ENCODE results near the gene CUBN.

Gene CUBN

DNA sequence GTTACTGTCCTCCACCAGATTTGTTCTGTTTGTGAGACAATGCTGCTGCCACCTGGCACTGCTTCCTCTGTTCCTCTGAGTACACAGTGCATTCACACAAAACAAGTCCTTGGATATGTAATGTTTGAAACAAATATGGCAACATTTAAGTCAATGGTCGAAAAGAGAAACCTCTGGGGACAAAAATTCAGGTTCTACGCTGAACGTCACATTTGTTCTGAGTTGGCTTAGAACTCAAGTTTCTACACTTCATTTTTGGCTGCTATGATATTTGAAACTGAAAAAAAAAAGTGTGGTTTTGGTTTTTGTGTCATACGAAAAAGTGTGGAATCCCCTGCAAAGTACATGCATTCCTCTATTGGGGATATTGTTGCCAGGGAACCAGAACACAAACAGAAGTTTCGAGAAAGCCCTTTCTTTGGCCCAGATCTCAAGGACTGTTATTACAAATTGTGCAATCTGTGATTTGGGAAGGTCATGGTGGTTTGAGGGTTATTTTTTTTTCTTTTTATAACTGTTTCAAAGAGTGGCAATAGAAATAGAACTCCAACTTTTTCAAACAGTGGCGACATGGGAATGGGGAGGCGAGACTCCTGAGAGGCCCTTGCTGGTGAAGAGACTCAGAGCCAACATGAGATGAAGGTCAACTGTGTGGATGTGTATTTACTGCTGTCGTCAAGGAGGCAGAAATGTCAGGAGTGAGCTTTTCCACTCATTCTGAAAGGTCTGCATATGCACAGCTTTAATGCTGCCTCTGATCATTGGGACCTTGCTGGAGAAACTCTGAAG, 127.5 kb downstream of the CUBN start:
- no peak overlapping the region for H3K4me3 ChIP-seq (ENCODE audit: low read depth, low read length)
- TF ChIP-seq, protein P1, sequence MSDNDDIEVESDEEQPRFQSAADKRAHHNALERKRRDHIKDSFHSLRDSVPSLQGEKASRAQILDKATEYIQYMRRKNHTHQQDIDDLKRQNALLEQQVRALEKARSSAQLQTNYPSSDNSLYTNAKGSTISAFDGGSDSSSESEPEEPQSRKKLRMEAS (IDR thresholded peaks at IDR 0.05; ENCODE audit: low read depth, low read length), result no peak
- TF ChIP-seq, protein P2, sequence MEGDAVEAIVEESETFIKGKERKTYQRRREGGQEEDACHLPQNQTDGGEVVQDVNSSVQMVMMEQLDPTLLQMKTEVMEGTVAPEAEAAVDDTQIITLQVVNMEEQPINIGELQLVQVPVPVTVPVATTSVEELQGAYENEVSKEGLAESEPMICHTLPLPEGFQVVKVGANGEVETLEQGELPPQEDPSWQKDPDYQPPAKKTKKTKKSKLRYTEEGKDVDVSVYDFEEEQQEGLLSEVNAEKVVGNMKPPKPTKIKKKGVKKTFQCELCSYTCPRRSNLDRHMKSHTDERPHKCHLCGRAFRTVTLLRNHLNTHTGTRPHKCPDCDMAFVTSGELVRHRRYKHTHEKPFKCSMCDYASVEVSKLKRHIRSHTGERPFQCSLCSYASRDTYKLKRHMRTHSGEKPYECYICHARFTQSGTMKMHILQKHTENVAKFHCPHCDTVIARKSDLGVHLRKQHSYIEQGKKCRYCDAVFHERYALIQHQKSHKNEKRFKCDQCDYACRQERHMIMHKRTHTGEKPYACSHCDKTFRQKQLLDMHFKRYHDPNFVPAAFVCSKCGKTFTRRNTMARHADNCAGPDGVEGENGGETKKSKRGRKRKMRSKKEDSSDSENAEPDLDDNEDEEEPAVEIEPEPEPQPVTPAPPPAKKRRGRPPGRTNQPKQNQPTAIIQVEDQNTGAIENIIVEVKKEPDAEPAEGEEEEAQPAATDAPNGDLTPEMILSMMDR (IDR thresholded peaks at IDR 0.05; ENCODE audit: low read depth, low read length), result no peak
- TF ChIP-seq POLR2A (IDR thresholded peaks at IDR 0.05; ENCODE audit: extremely low read depth, insufficient read length) (no peak), MYC (IDR thresholded peaks at IDR 0.05; ENCODE audit: low read depth, low read length) (no peak)
- DNase-seq (ENCODE audit: low read depth), result no peak

DNA sequence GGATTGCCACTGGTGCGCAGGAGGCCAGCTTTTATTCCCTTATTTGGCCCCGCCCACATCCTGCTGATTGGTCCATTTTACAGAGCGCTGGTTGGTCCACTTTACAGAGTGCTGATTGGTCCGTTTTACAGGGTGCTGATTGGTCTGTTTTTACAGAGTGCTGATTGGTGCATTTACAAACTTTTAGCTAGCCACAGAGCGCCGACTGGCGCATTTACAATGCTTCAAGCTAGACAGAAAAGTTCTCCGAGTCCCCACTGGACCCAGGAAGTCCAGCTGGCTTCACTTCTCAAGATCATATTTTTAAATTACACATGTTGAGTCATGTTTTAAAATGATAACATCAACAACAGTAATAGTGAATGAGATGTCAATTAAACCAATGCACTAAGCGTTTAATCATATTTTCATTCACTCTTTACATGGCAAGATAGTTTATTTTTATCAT, 128.3 kb downstream of the CUBN start:
- DNase-seq (ENCODE audit: low read depth), result no peak
- H3K4me3 ChIP-seq (ENCODE audit: low read depth, low read length), result no peak overlapping the region
- TF ChIP-seq MYC (IDR thresholded peaks at IDR 0.05; ENCODE audit: low read depth, low read length) (no peak), POLR2A (IDR thresholded peaks at IDR 0.05; ENCODE audit: extremely low read depth, insufficient read length) (no peak)
- TF ChIP-seq, protein P1 (IDR thresholded peaks at IDR 0.05; ENCODE audit: low read depth, low read length), result no peak
- TF ChIP-seq, protein P2 (IDR thresholded peaks at IDR 0.05; ENCODE audit: low read depth, low read length), result no peak

DNA sequence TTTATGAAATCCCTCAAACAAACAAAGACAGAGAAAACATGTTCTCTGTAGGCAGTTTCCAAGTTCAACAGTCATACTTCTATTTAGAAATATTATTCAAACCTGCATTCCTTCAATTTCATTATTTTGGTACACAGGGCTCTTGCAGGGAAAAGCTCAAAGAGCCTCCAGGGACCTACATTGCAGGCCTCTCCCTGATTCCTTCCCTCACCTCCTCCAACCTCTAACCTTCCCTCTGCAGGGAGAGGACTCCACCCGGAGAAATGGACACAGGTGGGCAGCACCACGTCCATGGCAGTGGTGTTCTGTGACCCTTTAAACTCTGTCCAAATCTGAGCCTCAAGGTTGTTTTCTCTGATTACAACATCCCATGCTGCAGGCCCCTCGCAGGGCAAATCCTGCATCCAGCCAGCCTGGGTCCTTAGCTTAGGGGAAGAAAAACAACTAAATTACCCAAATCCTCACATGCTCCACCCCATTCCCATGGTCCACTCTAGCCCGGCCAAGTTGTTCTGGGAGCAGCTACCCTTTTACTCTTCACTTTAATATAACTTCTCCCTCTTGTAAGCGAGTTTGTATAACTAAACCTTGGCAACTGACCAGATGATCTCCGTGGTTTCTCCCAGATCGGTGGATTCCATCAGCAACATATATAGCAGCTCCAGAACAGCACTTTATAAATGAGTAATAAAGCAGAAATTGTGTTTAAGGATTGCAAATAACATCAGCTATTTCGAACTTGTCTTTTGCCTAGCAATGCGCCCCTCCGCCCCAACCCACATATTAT, 129.8 kb downstream of the CUBN start:
- no peak for DNase-seq (ENCODE audit: low read depth)
- H3K4me3 ChIP-seq (ENCODE audit: low read depth, low read length), result no peak overlapping the region
- no peak for TF ChIP-seq MYC (IDR thresholded peaks at IDR 0.05; ENCODE audit: low read depth, low read length)
- TF ChIP-seq, protein P1 (IDR thresholded peaks at IDR 0.05; ENCODE audit: low read depth, low read length), result no peak
- TF ChIP-seq, protein P2 (IDR thresholded peaks at IDR 0.05; ENCODE audit: low read depth, low read length), result no peak
- no peak for TF ChIP-seq POLR2A (IDR thresholded peaks at IDR 0.05; ENCODE audit: extremely low read depth, insufficient read length)

DNA sequence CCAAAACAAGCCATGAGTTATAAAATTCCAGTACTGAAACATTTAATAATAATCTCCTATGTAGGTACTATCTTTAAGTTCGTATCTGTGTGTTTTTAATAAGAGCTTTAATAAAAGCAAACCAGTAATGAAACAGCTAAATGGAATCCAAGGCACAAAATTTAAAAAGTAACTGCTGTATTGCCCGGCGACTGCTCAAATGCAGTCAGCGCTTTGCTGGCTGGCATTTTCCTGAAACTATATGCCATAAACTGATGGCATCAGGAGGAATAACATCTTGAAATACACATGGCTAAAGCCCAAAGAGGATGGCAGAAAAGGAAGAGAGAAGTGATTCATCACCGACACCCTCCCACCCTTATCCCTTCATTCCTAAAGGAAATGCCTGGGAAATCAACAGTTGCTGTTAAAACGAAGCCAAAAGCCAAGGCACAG, 133.1 kb downstream of the CUBN start:
- no peak overlapping the region for H3K4me3 ChIP-seq (ENCODE audit: low read depth, low read length)
- TF ChIP-seq, protein P1 (IDR thresholded peaks at IDR 0.05; ENCODE audit: low read depth, low read length), result no peak
- TF ChIP-seq MYC (IDR thresholded peaks at IDR 0.05; ENCODE audit: low read depth, low read length) (no peak), POLR2A (IDR thresholded peaks at IDR 0.05; ENCODE audit: extremely low read depth, insufficient read length) (no peak)
- TF ChIP-seq, protein P2 (IDR thresholded peaks at IDR 0.05; ENCODE audit: low read depth, low read length), result no peak
- no peak for DNase-seq (ENCODE audit: low read depth)

DNA sequence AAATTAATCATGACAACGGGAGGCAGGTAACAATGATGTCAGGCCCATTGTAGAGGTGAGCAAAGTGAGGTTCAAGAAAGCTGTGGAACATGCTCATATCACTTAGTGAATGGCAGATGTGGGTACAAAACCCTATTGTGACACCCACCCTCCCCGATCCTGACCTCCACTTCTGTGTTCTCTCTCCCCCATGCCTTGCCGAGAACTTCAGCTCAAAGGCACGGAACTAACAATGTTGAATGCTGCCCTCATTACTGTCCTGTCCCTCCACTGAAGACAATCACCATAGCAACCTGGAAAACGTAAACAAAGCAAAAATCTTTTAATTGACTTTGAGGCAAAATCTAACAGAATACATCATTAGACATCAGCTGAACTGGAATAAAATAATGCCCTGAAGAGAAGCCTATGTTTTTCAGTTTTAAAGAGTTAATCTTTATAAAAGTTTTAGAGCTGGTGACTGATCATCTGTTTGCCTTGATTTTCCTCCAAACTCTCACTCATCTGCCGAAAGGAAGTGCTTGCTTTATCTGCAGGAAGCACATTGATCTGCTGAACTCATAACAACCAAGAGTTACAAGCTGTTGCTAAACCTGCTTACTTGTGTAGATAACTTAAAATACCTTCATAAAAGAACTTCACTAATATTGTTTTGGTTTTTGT, 133.6 kb downstream of the CUBN start:
- H3K4me3 ChIP-seq (ENCODE audit: low read depth, low read length), result no peak overlapping the region
- TF ChIP-seq POLR2A (IDR thresholded peaks at IDR 0.05; ENCODE audit: extremely low read depth, insufficient read length) (no peak), MYC (IDR thresholded peaks at IDR 0.05; ENCODE audit: low read depth, low read length) (no peak)
- TF ChIP-seq, protein P2 (IDR thresholded peaks at IDR 0.05; ENCODE audit: low read depth, low read length), result no peak
- TF ChIP-seq, protein P1 (IDR thresholded peaks at IDR 0.05; ENCODE audit: low read depth, low read length), result no peak
- peak; percentile 11 for DNase-seq (ENCODE audit: low read depth)
